MM.1S (cell line): ENCODE measurements around the gene ARL3.
A peak's percentile ranks its signal among the peaks of the same experiment; 100 is the strongest.

Experiments
- DNase-seq: peaks from one replicate; pipeline ENCODE4 v3.0.0-alpha.2; 2015
- H2AFZ ChIP-seq: fragments of 300-600 bp; sonication (generic); 2 replicates; pipeline ENCODE4 v1.6.0; 2016; ENCODE audit warnings: antibody characterized with exemption, low read length
- H3F3A ChIP-seq: fragments of 300-600 bp; sonication (generic); 2 replicates; pipeline ENCODE4 v1.6.1; 2016; ENCODE audit warnings: mild to moderate bottlenecking, antibody characterized with exemption, low read length, moderate library complexity, mixed read lengths; ENCODE audit not compliant: insufficient read depth
- H3K27ac ChIP-seq: fragments of 300-600 bp; sonication (generic); 2 replicates; pipeline ENCODE4 v1.5.1; 2016; ENCODE audit warnings: mild to moderate bottlenecking, low read length
- H3K27me3 ChIP-seq: fragments of 300-600 bp; sonication (generic); replicated peaks from 2 replicates; pipeline ENCODE4 v1.6.0; 2016; ENCODE audit warnings: low read length; ENCODE audit not compliant: insufficient read depth
- H3K36me3 ChIP-seq: fragments of 300-600 bp; sonication (generic); replicated peaks from 2 replicates; pipeline ENCODE4 v1.6.1; 2016; ENCODE audit warnings: mild to moderate bottlenecking, low read length, mixed read lengths; ENCODE audit not compliant: insufficient read depth
- H3K4me1 ChIP-seq: fragments of 300-600 bp; sonication (generic); 2 replicates; pipeline ENCODE4 v1.6.1; 2016; ENCODE audit warnings: low read length, mixed read lengths
- H3K4me2 ChIP-seq: fragments of 300-600 bp; sonication (generic); 2 replicates; pipeline ENCODE4 v1.6.0; 2016; ENCODE audit warnings: low read depth, low read length
- H3K4me3 ChIP-seq: fragments of 300-600 bp; sonication (generic); 2 replicates; pipeline ENCODE4 v1.5.1; 2016; ENCODE audit warnings: low read length, mixed read lengths
- H3K79me2 ChIP-seq: fragments of 300-600 bp; sonication (generic); 2 replicates; pipeline ENCODE4 v1.6.1; 2016; ENCODE audit warnings: mixed run types, low read length, mixed read lengths
- H3K9ac ChIP-seq: fragments of 300-600 bp; sonication (generic); 2 replicates; pipeline ENCODE4 v1.6.1; 2016; ENCODE audit warnings: low read length, mixed read lengths
- H3K9me2 ChIP-seq: fragments of 300-600 bp; sonication (generic); replicated peaks from 2 replicates; pipeline ENCODE4 v1.6.1; 2016; ENCODE audit warnings: mild to moderate bottlenecking, low read length, mixed read lengths; ENCODE audit not compliant: insufficient read depth
- H3K9me3 ChIP-seq: fragments of 300-600 bp; sonication (generic); replicated peaks from 2 replicates; pipeline ENCODE4 v1.6.1; 2016; ENCODE audit warnings: mild to moderate bottlenecking, low read length, mixed read lengths; ENCODE audit not compliant: insufficient read depth
- H4K20me1 ChIP-seq: fragments of 300-600 bp; sonication (generic); 2 replicates; pipeline ENCODE4 v1.6.1; 2016; ENCODE audit warnings: mild to moderate bottlenecking, low read length, moderate library complexity, mixed read lengths; ENCODE audit not compliant: insufficient read depth
- CTCF ChIP-seq: fragments of 300-600 bp; sonication (generic); IDR thresholded peaks from 2 replicates; pipeline ENCODE4 v1.5.1; 2016; ENCODE audit warnings: antibody characterized with exemption, low read length, mixed read lengths
- EZH2 ChIP-seq: fragments of 300-600 bp; sonication (generic); optimal IDR thresholded peaks from 2 replicates; pipeline ENCODE3; 2017; ENCODE audit warnings: low read depth, mild to moderate bottlenecking, antibody characterized with exemption, low read length, mixed read lengths
- EZH2phosphoT487 ChIP-seq: fragments of 300-600 bp; sonication (generic); IDR thresholded peaks from 2 replicates; pipeline ENCODE4 v1.6.1; 2018; ENCODE audit warnings: antibody characterized with exemption, low read length

ARL3 gene

GRCh38 chr10:102676534-102677315, 37.5 kb downstream of the ARL3 start:
- Histone ChIP-seq H3K9ac (no peak overlapping the region), H2AFZ (no peak overlapping the region), H3K9me3 (no peaks in the 10 kb centered on the region), H3F3A (0 out of 2 replicates have a peak, but pooled peaks cover 4% of the 10 kb centered on the region), H3K36me3 (no peaks in the 10 kb centered on the region), H3K27ac (no peak overlapping the region; the same call in 1 of the 2 replicates), H3K79me2 (no peaks in the 10 kb centered on the region), H3K27me3 (no peaks in the 10 kb centered on the region), H3K4me1 (no peaks in the 10 kb centered on the region), H3K4me2 (peak overlapping the region; percentile 26; the same call in 1 of the 2 replicates), H3K4me3 (no peak overlapping the region), H3K9me2 (no peaks in the 10 kb centered on the region), H4K20me1 (no peaks in the 10 kb centered on the region)
- no peak for DNase-seq
- TF ChIP-seq CTCF (no peak), EZH2 (no peak), EZH2phosphoT487 (no peak)

GRCh38 chr10:102675666-102676533, 38.3 kb downstream of the ARL3 start:
- H3K4me3 ChIP-seq = no peak overlapping the region
- no peaks in the 10 kb centered on the region for H3K27me3 ChIP-seq
- H4K20me1 ChIP-seq = no peaks in the 10 kb centered on the region
- H3K9ac ChIP-seq = no peak overlapping the region
- no peaks in the 10 kb centered on the region for H3K36me3 ChIP-seq
- H3K9me2 ChIP-seq = no peaks in the 10 kb centered on the region
- H2AFZ ChIP-seq = no peak overlapping the region
- no peaks in the 10 kb centered on the region for H3K9me3 ChIP-seq
- no peaks in the 10 kb centered on the region for H3K79me2 ChIP-seq
- TF ChIP-seq EZH2phosphoT487 = no peak
- no peak for TF ChIP-seq CTCF
- TF ChIP-seq EZH2 = no peak
- peak overlapping the region; percentile 26; the same call in 1 of the 2 replicates for H3K4me2 ChIP-seq
- peak; percentile 51 for DNase-seq
- 0 out of 2 replicates have a peak, but pooled peaks cover 4% of the 10 kb centered on the region for H3F3A ChIP-seq
- no peaks in the 10 kb centered on the region for H3K4me1 ChIP-seq
- H3K27ac ChIP-seq = no peak overlapping the region; the same call in 1 of the 2 replicates

GRCh38 chr10:102675011-102675665, 39.1 kb downstream of the ARL3 start:
- Histone ChIP-seq H3K4me1 (no peaks in the 10 kb centered on the region), H3K9me2 (no peaks in the 10 kb centered on the region), H3K9ac (no peak overlapping the region), H3K4me2 (no peak overlapping the region), H3K36me3 (no peaks in the 10 kb centered on the region), H3F3A (0 out of 2 replicates have a peak, but pooled peaks cover 4% of the 10 kb centered on the region), H3K79me2 (no peaks in the 10 kb centered on the region), H4K20me1 (no peaks in the 10 kb centered on the region), H3K9me3 (no peaks in the 10 kb centered on the region), H2AFZ (no peak overlapping the region), H3K27ac (no peak overlapping the region), H3K4me3 (no peak overlapping the region), H3K27me3 (no peaks in the 10 kb centered on the region)
- no peak for DNase-seq
- no peak for TF ChIP-seq CTCF
- TF ChIP-seq EZH2phosphoT487 = no peak
- TF ChIP-seq EZH2 = no peak
